ENCODE results near the gene CHAT.

DNA sequence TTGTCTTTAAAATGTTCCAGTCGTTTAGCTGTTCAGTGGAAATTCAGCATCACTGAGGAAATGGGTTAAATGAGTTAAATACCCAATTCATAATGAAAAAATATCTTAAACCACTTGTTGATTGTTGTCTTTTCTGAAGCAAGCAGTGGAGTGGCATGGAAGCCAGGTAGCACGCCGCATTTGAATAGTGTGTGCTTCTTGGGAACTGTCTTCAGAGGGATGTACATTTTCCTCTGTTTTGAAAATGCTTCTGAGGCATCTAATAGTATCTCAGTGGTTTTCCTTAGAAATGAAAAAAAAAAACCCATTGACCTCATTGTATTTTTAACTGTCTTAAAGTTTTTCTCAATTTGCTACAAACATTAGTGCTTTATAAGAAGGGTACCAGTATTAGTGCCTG, 93.7 kb downstream of the CHAT start:
- TF ChIP-seq, protein P1, sequence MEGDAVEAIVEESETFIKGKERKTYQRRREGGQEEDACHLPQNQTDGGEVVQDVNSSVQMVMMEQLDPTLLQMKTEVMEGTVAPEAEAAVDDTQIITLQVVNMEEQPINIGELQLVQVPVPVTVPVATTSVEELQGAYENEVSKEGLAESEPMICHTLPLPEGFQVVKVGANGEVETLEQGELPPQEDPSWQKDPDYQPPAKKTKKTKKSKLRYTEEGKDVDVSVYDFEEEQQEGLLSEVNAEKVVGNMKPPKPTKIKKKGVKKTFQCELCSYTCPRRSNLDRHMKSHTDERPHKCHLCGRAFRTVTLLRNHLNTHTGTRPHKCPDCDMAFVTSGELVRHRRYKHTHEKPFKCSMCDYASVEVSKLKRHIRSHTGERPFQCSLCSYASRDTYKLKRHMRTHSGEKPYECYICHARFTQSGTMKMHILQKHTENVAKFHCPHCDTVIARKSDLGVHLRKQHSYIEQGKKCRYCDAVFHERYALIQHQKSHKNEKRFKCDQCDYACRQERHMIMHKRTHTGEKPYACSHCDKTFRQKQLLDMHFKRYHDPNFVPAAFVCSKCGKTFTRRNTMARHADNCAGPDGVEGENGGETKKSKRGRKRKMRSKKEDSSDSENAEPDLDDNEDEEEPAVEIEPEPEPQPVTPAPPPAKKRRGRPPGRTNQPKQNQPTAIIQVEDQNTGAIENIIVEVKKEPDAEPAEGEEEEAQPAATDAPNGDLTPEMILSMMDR (IDR thresholded peaks at IDR 0.05; ENCODE audit: insufficient read depth, low read length), result no peak
- TF ChIP-seq POLR2AphosphoS5 (IDR thresholded peaks at IDR 0.05; ENCODE audit: low read depth) (no peak), GABPA (IDR thresholded peaks at IDR 0.05; ENCODE audit: low read depth) (no peak), SPI1 (IDR thresholded peaks at IDR 0.05; ENCODE audit: borderline replicate concordance, low read depth) (no peak)
- TF ChIP-seq, protein P2, sequence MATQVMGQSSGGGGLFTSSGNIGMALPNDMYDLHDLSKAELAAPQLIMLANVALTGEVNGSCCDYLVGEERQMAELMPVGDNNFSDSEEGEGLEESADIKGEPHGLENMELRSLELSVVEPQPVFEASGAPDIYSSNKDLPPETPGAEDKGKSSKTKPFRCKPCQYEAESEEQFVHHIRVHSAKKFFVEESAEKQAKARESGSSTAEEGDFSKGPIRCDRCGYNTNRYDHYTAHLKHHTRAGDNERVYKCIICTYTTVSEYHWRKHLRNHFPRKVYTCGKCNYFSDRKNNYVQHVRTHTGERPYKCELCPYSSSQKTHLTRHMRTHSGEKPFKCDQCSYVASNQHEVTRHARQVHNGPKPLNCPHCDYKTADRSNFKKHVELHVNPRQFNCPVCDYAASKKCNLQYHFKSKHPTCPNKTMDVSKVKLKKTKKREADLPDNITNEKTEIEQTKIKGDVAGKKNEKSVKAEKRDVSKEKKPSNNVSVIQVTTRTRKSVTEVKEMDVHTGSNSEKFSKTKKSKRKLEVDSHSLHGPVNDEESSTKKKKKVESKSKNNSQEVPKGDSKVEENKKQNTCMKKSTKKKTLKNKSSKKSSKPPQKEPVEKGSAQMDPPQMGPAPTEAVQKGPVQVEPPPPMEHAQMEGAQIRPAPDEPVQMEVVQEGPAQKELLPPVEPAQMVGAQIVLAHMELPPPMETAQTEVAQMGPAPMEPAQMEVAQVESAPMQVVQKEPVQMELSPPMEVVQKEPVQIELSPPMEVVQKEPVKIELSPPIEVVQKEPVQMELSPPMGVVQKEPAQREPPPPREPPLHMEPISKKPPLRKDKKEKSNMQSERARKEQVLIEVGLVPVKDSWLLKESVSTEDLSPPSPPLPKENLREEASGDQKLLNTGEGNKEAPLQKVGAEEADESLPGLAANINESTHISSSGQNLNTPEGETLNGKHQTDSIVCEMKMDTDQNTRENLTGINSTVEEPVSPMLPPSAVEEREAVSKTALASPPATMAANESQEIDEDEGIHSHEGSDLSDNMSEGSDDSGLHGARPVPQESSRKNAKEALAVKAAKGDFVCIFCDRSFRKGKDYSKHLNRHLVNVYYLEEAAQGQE (IDR thresholded peaks at IDR 0.05; ENCODE audit: insufficient replicate concordance, low read depth), result no peak

Measured in HL-60 (cell line).